A673 (cell line): ENCODE results near the gene AOPEP. TPM values are rescaled to one million over a fixed set of nuclear protein-coding genes. Genes with fewer than 3 reads are reported as not detected.

Source experiments
- BruUV-seq: library from RNA; stranded (reverse); fragments of 400-500 nt; replicated peaks from 2 replicates; lab custom pipeline; 2021; lab: Mats Ljungman, UMichigan
- CTCF ChIA-PET: fragments of 300-600 bp; sonication (Branson Sonifier 250); formaldehyde crosslinking; loops from one replicate; lab custom pipeline; 2022; ENCODE audit warnings: antibody characterized with exemption; lab: Charles Lee
- POLR2A ChIA-PET: fragments of 300-600 bp; sonication (Branson Sonifier 250); formaldehyde crosslinking; loops from one replicate; lab custom pipeline; 2022; ENCODE audit warnings: antibody characterized with exemption; ENCODE audit not compliant: low non-redundant PET; lab: Charles Lee
- DNase-seq: peaks from one replicate; pipeline ENCODE4 v3.0.0-alpha.2; 2015; ENCODE audit warnings: low spot score
- H3K27ac ChIP-seq: fragments of 200-600 bp; sonication (generic); 2 replicates; pipeline ENCODE4 v1.5.1; 2016; ENCODE audit warnings: mixed run types, low read depth, mild to moderate bottlenecking, mixed read lengths, antibody characterized with exemption, low read length; ENCODE audit not compliant: poor library complexity, severe bottlenecking
- H3K27me3 ChIP-seq: fragments of 200-600 bp; sonication (generic); replicated peaks from 2 replicates; pipeline ENCODE4 v1.6.1; 2017; ENCODE audit warnings: mixed run types, low read depth, mild to moderate bottlenecking, mixed read lengths, antibody characterized with exemption, low read length; ENCODE audit not compliant: insufficient read depth, poor library complexity
- H3K36me3 ChIP-seq: fragments of 200-600 bp; sonication (generic); 2 replicates; pipeline ENCODE4 v1.6.1; 2016; ENCODE audit warnings: mixed run types, mild to moderate bottlenecking, mixed read lengths, antibody characterized with exemption, low read length; ENCODE audit not compliant: insufficient read depth, poor library complexity, severe bottlenecking
- H3K4me1 ChIP-seq: fragments of 200-600 bp; sonication (generic); 2 replicates; pipeline ENCODE4 v1.6.1; 2017; ENCODE audit warnings: mixed run types, mild to moderate bottlenecking, mixed read lengths, antibody characterized with exemption, low read length; ENCODE audit not compliant: insufficient read depth, poor library complexity, severe bottlenecking
- H3K4me3 ChIP-seq: fragments of 200-600 bp; sonication (generic); 2 replicates; pipeline ENCODE4 v1.5.1; 2016; ENCODE audit warnings: low read depth, mixed run types, mild to moderate bottlenecking, mixed read lengths, low read length; ENCODE audit not compliant: poor library complexity, severe bottlenecking
- H3K9me3 ChIP-seq: fragments of 200-600 bp; sonication (generic); 2 replicates; pipeline ENCODE4 v1.6.1; 2016; ENCODE audit warnings: mixed run types, low read depth, mild to moderate bottlenecking, mixed read lengths, antibody characterized with exemption, low read length; ENCODE audit not compliant: poor library complexity, severe bottlenecking
- EZH2 ChIP-seq: fragments of 200-600 bp; sonication (generic); IDR thresholded peaks from 2 replicates; pipeline ENCODE4 v1.6.1; 2017; ENCODE audit warnings: borderline replicate concordance, low read depth, mild to moderate bottlenecking, mixed read lengths, antibody characterized with exemption, low read length; ENCODE audit not compliant: poor library complexity, severe bottlenecking
- intact Hi-C: fragments of 100-400 bp; cut with micrococcal nuclease; formaldehyde crosslinking; loops from one replicate; pipeline ENCODE4 v1.10.0; 2022; ENCODE audit not compliant: unreplicated experiment
- total RNA-seq: library from RNA; stranded (reverse); gene quantifications from 2 replicates; pipeline ENCODE4 v1.2.3, GENCODE V29; 2021
- TF ChIP-seq, protein P1 (sequence below): fragments of 300-800, 200-600 bp; sonication (generic); conservative IDR thresholded peaks from 2 replicates; pipeline ENCODE4 v1.5.1; 2017; ENCODE audit warnings: low read depth, mild to moderate bottlenecking, antibody characterized with exemption, low read length, moderate library complexity, mixed read lengths

Gene AOPEP
- total RNA-seq, 1 experiment from 2014 or later, result 17.5 TPM

DNA sequence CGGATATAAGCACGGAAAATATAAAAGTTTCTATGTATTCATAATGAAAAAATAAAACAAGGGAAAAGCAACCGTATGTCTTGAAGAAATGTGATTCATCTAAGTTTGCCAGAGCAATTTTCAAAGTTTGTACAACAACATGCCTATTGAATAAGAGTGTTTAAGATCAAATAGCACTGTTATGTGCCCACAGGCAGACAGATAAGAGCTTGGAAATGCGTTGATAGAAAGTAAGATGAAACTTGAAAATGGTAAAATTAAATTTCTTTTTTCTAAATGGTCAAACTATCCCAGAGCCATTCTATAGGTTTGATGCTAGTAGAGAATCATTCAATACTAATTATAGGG is 401.7 kb downstream of the AOPEP start:
- no peak overlapping the region for H3K4me3 ChIP-seq
- no peaks in the 10 kb centered on the region for H3K9me3 ChIP-seq
- ChIA-PET CTCF (interaction anchor here (0.6 to 2.4 kb wide), 10 partner anchors 13 to 488 kb away, joined by 3 to 28 read pairs (median 6); no protein-coding TSS in a partner anchor), POLR2A (interaction anchor here (0.6 kb wide), 1 partner anchor 478 kb away, joined by 3 read pairs; no protein-coding TSS in a partner anchor)
- intact Hi-C loops, result no loop called here
- peaks cover 5% of the 10 kb centered on the region for H3K4me1 ChIP-seq
- H3K36me3 ChIP-seq, result no peaks in the 10 kb centered on the region
- no peak overlapping the region for H3K27ac ChIP-seq
- BruUV-seq, result no TSS peak
- no peak for DNase-seq
- TF ChIP-seq, protein P1, sequence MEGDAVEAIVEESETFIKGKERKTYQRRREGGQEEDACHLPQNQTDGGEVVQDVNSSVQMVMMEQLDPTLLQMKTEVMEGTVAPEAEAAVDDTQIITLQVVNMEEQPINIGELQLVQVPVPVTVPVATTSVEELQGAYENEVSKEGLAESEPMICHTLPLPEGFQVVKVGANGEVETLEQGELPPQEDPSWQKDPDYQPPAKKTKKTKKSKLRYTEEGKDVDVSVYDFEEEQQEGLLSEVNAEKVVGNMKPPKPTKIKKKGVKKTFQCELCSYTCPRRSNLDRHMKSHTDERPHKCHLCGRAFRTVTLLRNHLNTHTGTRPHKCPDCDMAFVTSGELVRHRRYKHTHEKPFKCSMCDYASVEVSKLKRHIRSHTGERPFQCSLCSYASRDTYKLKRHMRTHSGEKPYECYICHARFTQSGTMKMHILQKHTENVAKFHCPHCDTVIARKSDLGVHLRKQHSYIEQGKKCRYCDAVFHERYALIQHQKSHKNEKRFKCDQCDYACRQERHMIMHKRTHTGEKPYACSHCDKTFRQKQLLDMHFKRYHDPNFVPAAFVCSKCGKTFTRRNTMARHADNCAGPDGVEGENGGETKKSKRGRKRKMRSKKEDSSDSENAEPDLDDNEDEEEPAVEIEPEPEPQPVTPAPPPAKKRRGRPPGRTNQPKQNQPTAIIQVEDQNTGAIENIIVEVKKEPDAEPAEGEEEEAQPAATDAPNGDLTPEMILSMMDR, result no peak
- no peak for TF ChIP-seq EZH2
- H3K27me3 ChIP-seq, result no peaks in the 10 kb centered on the region

DNA sequence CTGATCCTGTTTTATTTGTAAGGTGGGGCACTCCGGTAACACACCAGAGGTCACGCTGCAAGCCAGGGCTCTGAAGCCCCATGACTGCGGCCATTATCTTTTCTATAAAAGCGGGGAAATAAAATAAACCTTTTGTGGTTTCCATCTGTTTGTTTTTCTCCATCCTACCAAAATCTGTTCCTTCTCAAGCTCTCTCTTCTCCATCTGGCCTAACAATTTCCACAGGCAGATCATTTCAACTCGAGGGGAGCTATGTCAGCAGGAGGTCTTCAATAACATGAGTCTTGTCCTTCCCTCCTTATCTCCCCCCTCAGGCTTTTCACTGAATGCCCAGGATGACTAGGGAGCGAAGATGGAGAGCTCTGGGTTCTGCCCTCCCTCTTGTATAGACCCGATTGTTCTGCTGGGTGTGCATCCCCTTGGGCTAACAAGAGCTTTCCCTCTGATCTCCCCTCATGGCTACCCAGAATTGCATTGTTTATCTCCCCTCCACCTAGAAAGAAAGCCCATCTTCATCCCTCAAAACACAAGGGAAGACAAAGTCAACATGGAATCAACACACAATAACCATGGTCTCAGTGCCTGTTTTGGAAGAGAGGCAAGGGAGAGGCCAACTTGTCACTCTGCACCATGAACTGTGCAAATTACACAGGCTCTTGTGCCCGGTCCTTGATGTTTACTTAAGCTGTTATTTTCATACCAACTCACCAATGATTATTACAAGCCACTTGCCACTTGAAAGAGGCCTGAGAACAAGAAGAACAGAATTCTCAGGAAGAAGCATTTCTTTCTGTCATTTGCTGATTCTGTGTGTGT is 403.2 kb downstream of the AOPEP start:
- Histone ChIP-seq H3K4me1 (peaks cover 5% of the 10 kb centered on the region), H3K9me3 (no peaks in the 10 kb centered on the region), H3K27ac (no peak overlapping the region), H3K4me3 (no peak overlapping the region), H3K36me3 (no peaks in the 10 kb centered on the region), H3K27me3 (no peaks in the 10 kb centered on the region)
- BruUV-seq, result no TSS peak
- DNase-seq, result no peak
- intact Hi-C loops, result loop anchor here (5.0 kb wide), 1 partner anchor 462 kb away; no protein-coding TSS in a partner anchor
- no peak for TF ChIP-seq EZH2
- TF ChIP-seq, protein P1, result no peak
- POLR2A ChIA-PET, result no interaction called here
- CTCF ChIA-PET, result interaction anchor here (0.6 to 2.4 kb wide), 4 partner anchors 20 to 548 kb away, joined by 3 to 27 read pairs (median 3); no protein-coding TSS in a partner anchor

DNA sequence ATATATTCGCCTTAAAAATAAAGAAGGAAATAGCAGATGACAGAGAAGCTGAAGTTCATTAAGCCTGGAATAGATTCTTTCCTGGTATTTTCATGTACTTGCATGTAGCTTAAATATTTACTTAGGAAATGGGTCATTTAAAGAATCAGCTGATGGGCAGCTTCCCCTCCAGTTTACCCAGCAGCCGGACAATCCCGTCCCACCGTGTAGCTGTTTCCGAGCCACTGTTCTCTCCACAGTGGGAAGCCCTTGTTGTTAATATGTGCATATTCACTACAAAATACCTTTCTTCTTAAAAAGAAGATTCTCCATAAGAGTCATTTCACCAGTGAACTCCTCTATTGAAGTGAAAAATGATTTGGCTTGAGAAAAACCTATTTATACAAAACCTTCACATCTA is 404.0 kb downstream of the AOPEP start:
- Histone ChIP-seq H3K36me3 (no peaks in the 10 kb centered on the region), H3K4me3 (no peak overlapping the region), H3K4me1 (peaks cover 5% of the 10 kb centered on the region), H3K27ac (no peak overlapping the region), H3K27me3 (no peaks in the 10 kb centered on the region), H3K9me3 (no peaks in the 10 kb centered on the region)
- BruUV-seq, result no TSS peak
- no peak for DNase-seq
- no peak for TF ChIP-seq EZH2
- TF ChIP-seq, protein P1, result no peak
- CTCF ChIA-PET, result interaction anchor here (1.0 to 2.4 kb wide), 4 partner anchors 37 to 461 kb away, joined by 3 to 27 read pairs (median 5); no protein-coding TSS in a partner anchor
- POLR2A ChIA-PET, result no interaction called here
- intact Hi-C loops, result loop anchor here (5.0 kb wide), 1 partner anchor 463 kb away; no protein-coding TSS in a partner anchor
